ENCODE results near the gene OTP.
"Not testable (repeated sequence)": the region's sequence is repeated elsewhere in the genome, so short reads cannot be mapped to it uniquely, and the experiment has no call there.

The OTP gene

DNA sequence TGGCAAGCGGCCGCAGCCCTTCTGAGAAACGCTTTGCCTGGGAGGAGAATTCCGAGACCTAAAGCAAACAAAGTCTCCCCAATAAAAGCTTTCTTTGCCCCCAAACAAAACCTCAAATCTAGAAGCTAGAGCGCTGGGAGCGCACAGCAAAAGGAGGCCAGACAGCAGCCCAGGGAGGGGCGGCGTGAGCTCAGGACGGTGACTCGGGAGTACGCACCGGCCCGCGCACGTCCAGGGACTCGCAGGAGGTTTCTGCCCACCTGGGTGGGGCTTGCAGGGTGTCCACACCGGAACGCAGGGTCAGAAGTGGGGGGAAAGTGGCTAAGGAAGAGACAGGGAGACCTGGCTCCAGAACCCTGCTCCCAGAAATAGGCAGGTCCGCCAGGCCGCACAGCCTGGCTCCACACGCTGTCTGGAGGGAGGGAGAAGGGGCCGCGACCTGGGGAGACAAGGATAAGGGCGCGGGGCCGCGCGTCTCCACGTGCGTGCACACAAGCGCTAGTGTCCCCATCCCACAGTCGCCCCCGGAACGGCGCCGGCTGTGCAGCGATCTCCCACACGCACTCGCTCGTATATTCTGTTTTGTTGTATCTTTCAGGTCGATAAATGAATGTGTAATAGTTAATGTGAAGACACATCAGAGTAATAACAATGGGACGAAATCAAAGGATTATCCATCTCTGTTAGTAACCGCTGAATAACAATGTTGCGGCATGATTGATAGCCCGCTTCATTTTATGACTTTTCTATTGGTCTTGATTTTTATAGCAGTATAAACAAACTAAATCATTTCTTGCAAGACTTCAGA, 2.3 kb upstream of the OTP start:
- peak; percentile 50 to 91 (median 57) for DNase-seq

DNA sequence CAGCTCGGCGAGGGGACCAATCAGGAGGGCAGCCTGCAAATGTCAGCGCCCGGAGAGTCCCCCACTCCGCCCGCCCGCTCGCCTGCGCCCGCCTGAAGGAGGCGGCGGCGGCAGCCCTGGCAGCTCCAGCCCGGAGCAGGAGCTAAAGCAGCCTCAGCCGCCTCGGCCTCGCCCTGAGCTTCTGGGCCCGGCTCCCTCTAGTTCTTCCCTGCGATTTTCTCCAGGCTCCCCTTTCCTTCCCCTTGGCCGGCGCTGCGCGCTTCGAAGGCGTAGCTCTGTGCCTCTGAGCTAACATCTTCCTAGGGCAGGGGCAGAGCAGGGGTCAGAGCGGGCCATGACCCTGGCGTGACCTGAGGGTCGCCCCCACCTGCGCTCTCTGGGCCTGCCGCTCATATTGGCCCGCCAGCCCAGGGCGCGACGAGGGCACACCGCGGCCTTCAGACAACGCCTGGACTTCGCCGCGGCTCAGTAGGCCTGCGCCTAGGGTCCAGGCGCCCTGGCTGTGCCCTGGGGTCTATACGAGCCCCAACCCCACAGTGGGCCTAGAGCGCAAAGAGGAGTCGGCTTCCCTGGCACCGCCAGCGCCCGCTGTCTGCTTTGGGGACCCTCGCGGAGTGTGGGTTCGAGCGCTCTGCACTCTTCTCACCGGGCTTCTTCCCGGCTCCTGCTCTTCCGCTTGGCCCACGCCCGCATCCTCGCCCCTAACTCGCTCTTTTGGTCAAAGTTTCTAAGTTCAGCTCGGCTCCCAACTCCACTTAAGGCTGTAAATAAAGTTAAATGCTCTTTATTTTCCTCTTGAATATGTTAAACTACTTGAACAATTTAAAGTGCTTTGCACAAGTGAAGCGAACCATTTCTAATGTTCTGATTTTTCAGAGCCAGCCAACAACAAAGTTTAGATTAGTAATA, 504 bp upstream of the OTP start:
- DNase-seq: peak in 1 of 3 experiments; percentile 49

DNA sequence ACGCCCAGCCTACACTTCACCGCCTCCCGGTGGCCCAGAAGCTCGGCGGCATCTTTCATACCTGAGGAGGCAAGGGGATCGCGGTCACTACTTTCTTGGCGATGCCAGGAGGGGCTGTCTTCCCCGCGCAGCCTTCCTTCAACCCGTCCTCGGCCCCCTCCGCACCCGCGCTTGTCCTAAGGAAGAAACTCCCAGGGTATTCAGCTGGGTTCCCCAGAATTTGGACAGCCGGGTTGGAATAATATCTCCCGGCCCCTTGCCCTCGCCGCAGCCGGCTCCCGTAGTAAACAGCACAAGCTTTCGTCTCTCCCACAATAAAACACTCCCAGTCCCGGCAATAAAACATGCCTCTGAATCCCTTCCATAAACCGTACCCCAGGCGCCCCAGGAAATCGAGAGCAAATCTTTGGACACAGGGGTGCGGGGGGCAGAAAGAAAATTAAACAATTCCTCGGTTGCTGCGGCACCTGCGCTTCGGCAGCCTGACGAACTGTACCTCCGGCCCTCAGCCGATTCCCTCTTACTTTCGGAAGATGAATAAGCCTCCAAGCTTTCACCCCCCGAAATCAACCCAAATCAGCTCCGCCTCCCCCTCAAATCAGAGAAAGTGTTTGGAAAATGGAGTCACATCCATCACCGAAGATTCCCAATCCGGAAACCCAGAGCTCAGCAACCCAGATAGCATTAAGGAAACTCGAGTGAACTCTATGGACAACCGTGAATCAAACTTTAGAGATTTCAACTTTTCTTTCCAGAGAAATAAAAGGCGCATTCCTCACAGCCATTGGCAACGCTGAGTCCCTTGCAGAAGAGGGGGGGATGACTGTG, 1.1 kb downstream of the OTP start:
- DNase-seq: no peak

DNA sequence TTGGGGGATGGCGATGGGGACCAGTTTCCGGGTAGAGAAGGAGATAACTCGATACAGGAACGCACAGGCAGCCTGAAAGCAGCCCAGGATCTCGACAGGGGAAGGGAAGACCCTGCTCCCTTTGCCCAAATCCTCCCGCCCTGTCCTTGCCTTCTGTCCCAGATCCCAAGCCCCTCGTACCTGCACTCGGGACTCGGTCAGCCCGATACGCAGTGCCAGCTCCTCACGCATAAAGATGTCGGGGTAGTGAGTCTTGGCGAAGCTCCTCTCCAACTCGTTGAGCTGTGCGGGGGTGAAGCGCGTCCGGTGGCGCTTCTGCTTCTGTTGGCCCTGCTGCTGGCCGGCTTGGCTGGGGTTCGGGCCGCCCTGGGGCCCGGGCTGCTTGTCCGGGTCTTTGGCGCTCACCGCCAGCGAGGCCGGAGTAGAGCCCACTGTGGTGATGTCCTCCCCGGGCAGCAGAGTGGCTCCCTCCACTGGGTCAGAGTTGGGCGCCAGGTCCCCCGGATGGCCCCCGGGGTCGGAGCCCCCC, 1.8 kb downstream of the OTP start:
- DNase-seq: no peak

DNA sequence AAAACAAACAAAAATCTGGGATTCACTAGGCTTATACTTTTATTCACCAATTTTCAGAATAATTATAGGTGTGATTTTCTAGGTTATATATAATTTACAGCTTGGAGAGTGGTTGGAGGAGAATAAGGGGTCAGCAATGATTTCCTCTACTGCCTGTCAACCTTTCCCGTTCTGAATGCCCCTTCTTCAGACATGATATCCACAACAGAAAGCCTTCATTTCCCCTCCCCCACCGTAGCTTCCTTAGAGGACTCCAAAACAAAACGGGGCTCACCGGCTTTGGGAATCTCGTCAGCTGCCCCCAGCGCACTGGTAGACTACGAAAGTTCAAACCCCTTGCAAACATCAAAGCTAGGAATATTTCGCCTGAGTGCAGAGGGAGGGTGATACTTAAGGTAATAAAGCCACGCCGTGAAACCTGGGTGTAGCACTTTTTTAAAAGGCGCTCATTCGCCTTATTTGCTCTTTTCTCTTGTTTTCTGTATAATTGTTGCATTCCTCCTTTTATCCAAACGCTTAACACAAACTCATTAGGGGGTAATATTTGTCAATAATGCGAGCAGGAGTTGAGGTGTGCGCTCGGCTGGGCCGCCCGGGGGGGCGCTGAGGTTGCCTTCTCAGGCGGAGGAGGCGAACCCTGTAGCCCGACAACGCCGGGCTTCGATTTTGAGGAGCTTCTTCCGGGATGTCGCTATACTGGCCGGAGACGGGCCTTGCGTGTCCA, 2.4 kb downstream of the OTP start:
- peak in 1 of 3 experiments; percentile 73 for DNase-seq

DNA sequence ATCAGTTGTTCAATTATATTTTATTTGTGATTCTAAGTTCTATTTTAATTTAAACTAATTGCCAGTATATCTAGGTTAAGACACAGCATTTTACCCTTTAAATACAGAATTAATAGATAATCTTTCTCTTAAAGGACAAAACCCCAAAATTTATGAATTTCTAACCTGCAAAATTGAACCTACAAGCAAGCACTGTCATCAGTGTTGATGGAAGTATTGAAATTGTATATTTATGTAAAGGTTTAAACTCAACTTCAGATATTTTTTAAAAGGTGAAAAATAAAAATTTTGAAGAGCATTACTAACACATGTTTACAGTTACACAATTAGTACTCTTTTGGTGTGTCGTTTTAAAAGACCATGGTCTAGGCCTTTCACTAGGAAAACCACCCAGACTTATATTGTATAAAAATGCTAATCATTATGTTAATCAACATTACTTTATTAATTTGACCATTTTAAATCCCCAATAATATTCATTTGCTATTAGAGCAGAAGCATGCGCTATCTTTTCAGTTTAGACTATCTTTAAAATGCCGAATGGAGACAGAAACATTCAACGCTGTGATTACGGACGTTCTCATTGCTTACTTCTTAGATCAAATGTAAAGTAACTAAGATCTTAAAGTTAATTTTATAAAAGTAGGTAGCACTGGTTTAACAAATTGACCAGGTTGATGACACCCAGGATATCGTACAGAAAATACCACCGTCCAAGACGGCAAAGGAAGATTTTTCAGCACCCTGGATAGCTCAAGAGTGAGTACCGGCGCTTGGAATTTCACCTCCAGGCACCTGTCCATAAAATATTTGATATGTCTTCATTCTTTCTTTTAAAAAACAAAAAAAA, 3.2 kb downstream of the OTP start:
- peak in 1 of 3 experiments; percentile 61 for DNase-seq

DNA sequence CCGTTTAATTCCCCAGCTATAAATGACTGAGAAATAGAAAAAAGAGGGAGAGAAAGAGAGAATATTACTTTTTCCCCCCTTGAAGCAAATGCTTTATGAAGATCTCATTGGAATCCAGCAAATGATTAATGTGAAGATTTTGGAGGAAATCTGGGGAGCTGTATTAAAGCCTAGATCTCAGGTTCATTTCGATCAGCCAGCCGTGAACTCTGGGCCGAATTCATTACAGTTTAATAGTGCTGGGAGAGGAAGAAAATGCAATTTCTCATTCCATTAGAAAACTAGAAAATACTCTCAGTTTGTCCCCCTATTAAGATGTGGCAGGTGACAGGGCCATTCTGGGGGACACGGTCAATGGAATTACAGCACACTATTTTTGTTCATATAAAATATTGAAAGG, 4.8 kb downstream of the OTP start:
- peak in 1 of 3 experiments; percentile 44 for DNase-seq

DNA sequence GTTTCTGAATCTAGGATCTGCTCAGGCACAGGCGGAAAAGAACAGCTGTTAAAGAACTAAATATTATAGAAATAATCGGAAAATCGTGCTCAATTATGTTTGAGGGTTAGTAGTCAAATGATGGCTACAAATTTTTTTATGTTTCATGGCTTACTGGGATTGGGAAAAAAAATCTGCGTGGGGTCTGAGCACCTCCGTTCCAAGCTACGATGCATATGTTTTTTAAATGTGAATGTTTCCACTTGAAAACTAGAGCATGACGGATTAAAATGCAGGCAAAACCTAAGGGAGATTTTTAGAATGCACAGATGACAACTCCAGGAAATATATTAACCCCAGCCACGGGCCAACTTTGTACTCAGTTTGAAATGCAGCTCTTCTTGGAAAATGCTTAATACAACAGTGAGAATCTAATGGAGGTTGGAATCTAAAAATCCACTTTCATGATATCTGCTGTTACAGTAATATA, 5.3 kb downstream of the OTP start:
- DNase-seq: peak in 1 of 3 experiments; percentile 75

DNA sequence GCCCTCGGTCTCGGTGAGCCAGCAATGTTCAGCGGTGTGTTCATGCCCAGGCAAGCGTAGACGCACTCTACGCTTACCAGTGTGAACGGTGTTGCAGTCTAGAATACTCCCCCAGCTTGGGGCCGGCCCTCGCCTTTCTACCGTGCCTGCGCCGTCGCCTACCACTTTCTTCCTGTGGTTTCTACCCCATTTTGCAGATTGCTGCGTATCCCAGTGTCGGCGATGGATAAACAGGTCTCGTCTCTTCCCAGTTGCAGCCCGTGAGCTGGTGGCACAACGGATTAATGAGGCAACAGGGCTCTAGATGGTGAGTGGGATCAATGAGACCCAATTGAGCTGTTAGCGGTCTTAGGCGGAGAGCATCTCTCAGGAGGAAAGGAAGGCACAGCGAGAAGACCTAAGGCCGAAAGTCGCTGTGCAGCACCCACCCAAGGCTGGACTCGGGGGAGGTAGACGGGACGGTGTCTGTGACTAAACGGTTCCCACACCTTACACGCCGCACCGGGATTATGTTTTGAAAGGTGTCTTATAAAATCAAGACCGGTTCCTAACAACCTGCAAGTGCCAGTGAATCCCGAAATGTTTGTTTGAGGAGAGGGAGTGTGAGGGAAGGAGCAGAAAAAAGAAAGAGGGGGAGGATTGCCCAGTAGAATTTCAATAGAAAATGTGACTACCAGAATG, 5.8 kb downstream of the OTP start:
- DNase-seq: peak in 1 of 3 experiments; percentile 72

DNA sequence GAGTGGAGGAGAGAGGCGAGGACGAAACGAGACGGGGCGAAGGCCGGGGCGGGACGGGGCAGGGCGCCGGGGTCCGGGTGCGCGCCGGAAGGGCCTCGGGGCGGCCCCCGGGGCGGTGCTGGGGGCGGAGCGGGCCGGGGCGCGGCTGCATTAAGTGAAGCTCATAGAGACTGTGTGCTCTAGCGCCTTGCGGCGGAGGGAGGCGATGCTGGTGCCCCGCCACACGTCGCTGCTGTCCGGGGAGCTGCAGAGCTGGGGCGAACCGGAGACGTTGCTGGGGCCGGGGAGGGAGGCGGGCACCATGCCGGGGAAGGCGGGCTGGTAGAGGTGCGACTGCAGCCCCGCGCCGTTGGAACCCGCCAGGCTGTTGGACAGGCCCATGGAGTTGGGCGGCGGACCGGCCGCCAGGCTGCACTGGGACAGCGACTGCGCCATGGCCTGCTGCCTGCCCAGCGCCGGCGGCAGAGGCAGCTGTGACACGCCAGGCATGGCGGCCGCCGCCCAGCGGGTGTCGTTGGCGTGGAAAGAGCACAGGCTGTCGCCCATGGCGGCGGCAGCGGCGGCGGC, 8.3 kb downstream of the OTP start:
- peak; percentile 53 to 89 (median 56) for DNase-seq

DNA sequence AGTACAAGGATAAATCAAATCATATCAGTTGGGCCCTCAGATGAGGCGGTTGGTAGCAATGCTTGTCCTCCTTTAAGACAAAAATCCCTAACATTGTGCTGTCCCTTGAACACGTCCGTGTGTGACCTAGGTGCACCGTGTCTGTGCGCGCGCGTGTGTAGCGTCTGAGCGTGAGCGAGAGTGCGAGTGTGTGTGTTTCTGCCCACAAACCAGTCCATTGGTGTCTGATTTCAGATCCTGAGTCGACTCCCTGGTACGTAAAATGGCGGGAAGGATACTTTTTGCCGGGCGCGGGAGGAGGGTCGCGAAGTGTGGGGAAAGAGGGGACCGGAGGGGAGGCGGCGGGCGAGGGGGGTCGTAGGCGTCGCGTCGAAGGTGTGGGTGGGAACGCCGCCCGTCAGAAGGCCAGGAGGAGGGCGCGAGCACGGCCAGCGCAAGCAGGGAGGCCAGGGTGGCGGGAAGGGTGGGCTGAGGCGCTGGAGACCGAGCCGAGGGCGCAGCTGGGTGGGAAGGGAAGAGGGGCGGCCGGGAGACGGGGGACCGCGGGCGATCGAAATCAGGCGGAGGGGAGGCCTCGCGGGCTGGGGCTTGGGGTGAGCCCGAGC, 8.9 kb downstream of the OTP start:
- peak in 1 of 3 experiments; percentile 63 for DNase-seq

DNA sequence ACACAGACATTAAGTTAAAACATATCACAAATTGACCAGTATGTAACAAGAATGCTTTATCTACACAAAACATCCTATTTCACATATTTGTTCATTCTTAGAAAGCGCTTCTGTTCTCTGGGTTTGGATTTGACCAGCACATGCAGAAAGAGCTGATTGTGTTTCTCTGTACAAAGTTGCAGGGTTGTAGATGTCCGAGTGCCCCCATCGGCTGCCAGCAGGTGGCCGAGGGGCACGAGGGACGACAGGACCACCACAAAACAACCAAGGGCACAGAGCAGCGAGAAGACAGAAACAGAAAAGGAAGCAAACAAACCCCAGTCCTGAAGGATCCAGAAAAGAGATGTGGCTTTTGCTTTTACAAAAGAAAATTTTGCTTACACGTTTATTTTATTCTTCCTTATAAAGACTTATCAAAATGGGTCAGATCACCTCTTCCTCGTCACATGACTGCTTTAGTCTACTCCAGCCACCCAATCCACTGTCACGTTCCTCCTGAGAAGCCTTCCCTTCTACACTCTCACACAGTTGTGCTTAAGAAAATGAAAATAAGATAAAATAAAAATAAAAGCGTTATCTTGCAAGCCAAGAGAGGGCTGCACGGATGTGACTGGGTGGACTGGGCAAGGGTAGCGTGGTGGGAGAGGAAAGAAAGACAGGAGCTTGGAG, 9.5 kb downstream of the OTP start:
- peak in 1 of 3 experiments; percentile 52 for DNase-seq

DNA sequence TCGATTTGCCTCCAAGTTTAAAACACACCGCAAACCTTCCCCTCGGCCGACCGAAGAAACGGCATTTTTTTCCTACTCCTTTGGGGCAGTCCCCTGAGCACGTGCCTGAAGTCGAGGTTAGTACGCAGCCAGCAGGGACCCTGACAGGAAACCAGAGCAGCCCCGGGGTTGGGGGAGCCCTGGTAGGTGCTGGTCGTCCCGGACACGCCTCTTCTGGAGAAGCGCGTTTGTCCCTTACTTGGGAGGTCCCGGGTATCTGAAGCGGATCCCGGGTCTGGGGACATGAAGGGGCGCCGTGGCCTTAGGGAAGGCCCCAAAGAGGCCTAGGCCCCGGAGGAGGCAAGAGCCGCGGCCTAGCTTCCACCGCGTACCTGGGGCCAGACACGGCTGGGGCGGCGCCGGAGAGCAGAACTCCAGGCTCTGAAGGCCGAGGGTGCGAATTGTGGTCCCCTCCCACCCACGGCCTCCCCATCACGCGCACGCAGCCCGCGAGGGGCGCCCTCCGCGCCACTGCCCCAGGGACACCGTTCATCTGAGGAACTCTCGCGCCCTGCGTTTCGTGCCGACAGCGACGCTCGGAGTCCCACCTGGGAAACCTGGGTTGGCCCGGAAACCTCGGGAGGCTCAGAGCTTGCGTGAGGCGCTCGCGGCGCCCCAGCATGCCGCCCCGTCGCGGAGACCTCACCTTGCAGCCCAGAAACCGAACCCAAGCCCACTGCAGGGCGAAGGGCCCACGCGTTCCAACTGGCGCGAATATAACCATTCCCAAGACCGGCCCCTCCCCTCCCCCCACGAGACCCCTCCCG, 10.4 kb downstream of the OTP start:
- no peak for DNase-seq

DNA sequence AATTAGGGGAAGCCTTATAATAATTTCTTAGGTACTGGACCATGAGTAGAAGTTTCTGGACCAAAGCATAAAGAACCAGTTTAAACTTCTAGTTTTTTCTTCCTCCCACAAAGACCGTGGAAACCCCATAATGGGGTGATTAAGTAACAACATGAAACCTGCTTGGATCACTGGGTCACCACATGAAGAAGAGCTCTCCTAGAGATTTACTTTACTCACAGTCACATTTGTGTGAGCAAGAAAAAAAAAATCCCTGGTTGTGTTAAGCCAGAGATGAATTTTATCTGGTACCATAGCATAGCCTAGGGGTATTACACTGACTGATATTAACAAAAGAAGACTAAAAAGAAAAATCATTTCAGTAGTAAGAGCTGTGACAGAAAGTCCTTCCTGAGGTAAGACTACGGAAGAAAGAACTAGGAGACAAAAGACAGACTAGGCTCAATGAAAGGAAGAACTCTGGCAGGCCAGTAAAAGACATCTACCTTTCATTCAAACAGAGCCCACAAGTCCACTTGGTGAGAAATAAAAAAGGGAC, 15.2 kb downstream of the OTP start:
- DNase-seq: no peak

DNA sequence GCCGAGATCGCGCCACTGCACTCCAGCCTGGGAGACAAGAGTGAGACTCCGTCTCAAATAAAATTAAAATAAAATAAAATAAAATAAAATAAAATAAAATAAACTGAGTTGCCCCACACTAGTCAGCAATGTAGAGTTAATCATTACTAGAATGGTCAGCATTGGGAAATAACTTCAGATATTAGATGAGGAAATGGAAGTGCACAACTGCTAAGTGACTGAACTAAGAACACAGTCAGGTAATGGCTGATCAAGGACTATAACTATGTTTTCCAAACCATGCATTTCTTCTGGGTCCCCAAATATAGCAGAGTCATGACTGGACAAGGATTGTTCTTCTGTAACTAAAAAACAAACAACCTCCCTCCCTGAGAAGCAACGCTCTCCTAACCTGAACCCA, 17.1 kb downstream of the OTP start:
- DNase-seq: no peak

DNA sequence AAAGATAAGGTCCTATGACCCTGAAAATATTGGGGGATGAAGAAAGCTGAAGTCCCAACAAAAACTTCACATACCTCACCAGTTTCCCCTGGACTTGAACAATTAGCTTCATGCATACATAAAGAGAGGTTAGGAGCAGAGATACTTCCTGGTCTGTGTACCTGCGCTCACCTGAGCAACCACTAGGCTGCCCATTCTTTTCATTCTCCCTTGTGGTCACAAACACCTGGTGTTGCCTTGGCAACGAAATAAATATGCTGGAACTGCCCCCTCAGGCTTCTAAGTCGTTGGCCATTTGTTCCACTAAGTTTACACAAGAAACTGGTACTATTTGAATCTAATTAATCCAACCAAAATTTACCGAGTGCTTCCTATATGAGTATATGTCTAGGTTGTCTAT, 18.1 kb downstream of the OTP start:
- DNase-seq: peak; percentile 9 to 54 (median 45)

DNA sequence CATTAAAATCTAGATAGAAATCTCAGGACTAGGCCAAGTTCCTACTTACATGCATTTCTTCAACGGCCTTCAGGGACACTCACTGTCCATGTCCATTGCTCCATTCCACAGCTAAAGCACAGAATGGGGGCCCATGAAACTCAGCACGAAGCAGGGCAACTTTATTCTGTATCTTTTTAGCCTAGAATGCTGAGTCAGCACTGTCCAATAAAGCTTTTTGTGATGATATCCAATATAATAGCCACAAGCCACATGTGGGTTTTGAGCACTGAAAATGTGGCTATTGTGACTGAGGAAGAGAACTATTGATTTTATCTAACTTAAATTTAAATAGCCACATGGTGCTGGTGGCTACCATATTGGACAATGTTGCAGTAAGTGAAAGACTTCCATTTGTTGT, 21.6 kb downstream of the OTP start:
- DNase-seq: no peak

DNA sequence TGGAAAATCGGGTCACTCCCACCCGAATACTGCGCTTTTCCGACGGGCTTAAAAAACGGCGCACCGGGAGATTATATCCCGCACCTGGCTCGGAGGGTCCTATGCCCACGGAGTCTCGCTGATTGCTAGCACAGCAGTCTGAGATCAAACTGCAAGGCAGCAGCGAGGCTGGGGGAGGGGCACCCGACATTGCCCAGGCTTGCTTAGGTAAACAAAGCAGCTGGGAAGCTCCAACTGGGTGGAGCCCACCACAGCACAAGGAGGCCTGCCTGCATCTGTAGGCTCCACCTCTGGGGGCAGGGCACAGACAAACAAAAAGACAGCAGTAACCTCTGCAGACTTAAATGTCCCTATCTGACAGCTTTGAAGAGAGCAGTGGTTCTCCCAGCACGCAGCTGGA, 29.6 kb downstream of the OTP start:
- not testable (repeated sequence) for DNase-seq
